Panc1 (cell line): ENCODE results near the gene USH1C. TPM values are rescaled to one million over a fixed set of nuclear protein-coding genes. Genes with fewer than 3 reads are reported as not detected.

Experiments
- ATAC-seq: fragments of 200-7000 bp; cut with Tn5 transposase; 2 replicates; pipeline ENCODE4 v1.9.1; 2020; ENCODE audit warnings: mild to moderate bottlenecking, moderate library complexity
- BruUV-seq: library from RNA; stranded (reverse); fragments of 400-500 nt; replicated peaks from 2 replicates; lab custom pipeline; 2021; lab: Mats Ljungman, UMichigan
- CTCF ChIA-PET: fragments of 300-600 bp; sonication (Branson Sonifier 250); formaldehyde crosslinking; loops from one replicate; lab custom pipeline; 2022; ENCODE audit warnings: antibody characterized with exemption; lab: Charles Lee
- POLR2A ChIA-PET: fragments of 300-600 bp; sonication (Branson Sonifier 250); formaldehyde crosslinking; loops from one replicate; lab custom pipeline; 2022; ENCODE audit warnings: antibody characterized with exemption; lab: Charles Lee
- DNase-seq: peaks from one replicate; pipeline ENCODE4 v3.0.0-alpha.2; 2010; ENCODE audit warnings: low read depth, low spot score
- H3K27ac ChIP-seq: 2 replicates; pipeline ENCODE4 v1.5.1; 2011; ENCODE audit warnings: mild to moderate bottlenecking, low read length, inconsistent platforms
- H3K27me3 ChIP-seq: fragments of 200-500 bp; sonication (Bioruptor generic); 2 replicates; pipeline ENCODE4 v1.6.0; 2014; ENCODE audit warnings: low read length, inconsistent platforms; ENCODE audit not compliant: control insufficient read depth, insufficient read depth
- H3K36me3 ChIP-seq: fragments of 200-500 bp; sonication (Bioruptor generic); 2 replicates; pipeline ENCODE4 v1.5.1; 2014; ENCODE audit warnings: inconsistent platforms, mild to moderate bottlenecking, low read length, moderate library complexity; ENCODE audit not compliant: control insufficient read depth, insufficient read depth
- H3K4me1 ChIP-seq: 2 replicates; pipeline ENCODE4 v1.5.1; 2011; ENCODE audit warnings: inconsistent platforms, mild to moderate bottlenecking, low read length, moderate library complexity; ENCODE audit not compliant: control insufficient read depth, insufficient read depth
- H3K4me3 ChIP-seq, 2 experiments: 2 replicates each; pipeline ENCODE4 v1.5.1; 2011 to 2012; ENCODE audit warnings: low read depth in 2 of 2, low read length in 2 of 2, mild to moderate bottlenecking in 2 of 2, inconsistent platforms in 1 of 2, moderate library complexity in 1 of 2
- H3K9me3 ChIP-seq: fragments of 200-500 bp; sonication (Bioruptor generic); 2 replicates; pipeline ENCODE4 v1.5.1; 2014; ENCODE audit warnings: low read depth, mild to moderate bottlenecking, inconsistent platforms, low read length, moderate library complexity; ENCODE audit not compliant: control insufficient read depth, insufficient read depth
- POLR2AphosphoS5 ChIP-seq: IDR thresholded peaks from 2 replicates; pipeline ENCODE4 v1.6.1; 2012; ENCODE audit warnings: mild to moderate bottlenecking, low read depth, low read length, moderate library complexity
- REST ChIP-seq, 2 experiments: IDR thresholded peaks; 2 replicates each; pipeline ENCODE4 v1.6.1; 2011 to 2012; ENCODE audit warnings: low read depth in 2 of 2, control low read depth in 1 of 2, low read length in 1 of 2, mild to moderate bottlenecking in 1 of 2, moderate library complexity in 1 of 2; ENCODE audit not compliant: insufficient read depth in 1 of 2
- SIN3A ChIP-seq: IDR thresholded peaks from 2 replicates; pipeline ENCODE4 v1.6.1; 2012; ENCODE audit warnings: low read depth, mild to moderate bottlenecking, low read length, moderate library complexity, borderline replicate concordance; ENCODE audit not compliant: insufficient read depth
- TCF7L2 ChIP-seq: IDR thresholded peaks from 2 replicates; pipeline ENCODE4 v1.6.1; 2011; ENCODE audit warnings: mild to moderate bottlenecking, low read depth, low read length, inconsistent platforms
- in situ Hi-C: cut with HindIII; loops from 2 replicates; pipeline ENCODE4 v1.10.0; 2016; ENCODE audit warnings: low sequenced_read_pairs, low pct_unique_long_range_greater_than_20kb
- intact Hi-C: fragments of 100-400 bp; cut with micrococcal nuclease; formaldehyde crosslinking; loops from one replicate; pipeline ENCODE4 v1.10.0; 2022; ENCODE audit not compliant: unreplicated experiment
- total RNA-seq: library from RNA; stranded (reverse); gene quantifications from one replicate; pipeline ENCODE4 v1.2.1, GENCODE V29; 2021; ENCODE audit not compliant: unreplicated experiment
- TF ChIP-seq, protein P1 (sequence below): fragments of 450-650 bp; IDR thresholded peaks from 2 replicates; pipeline ENCODE4 v1.5.1; 2017; ENCODE audit warnings: mild to moderate bottlenecking

USH1C gene
- total RNA-seq, 1 experiment from 2014 or later: not detected

GRCh38 chr11:17512101-17512500 lies 32.1 kb downstream of the USH1C start:
- ChIA-PET POLR2A (no interaction called here), CTCF (no interaction called here)
- intact Hi-C loops (no loop called here), in situ Hi-C loops (no loop called here)
- ATAC-seq (no peak), DNase-seq (no peak)
- no peaks in the 10 kb centered on the region for H3K36me3 ChIP-seq
- H3K4me1 ChIP-seq: no peaks in the 10 kb centered on the region
- H3K27ac ChIP-seq: no peak overlapping the region
- TF ChIP-seq POLR2AphosphoS5 (no peak), SIN3A (no peak), TCF7L2 (no peak), REST (IDR thresholded peaks at IDR 0.05; ENCODE audit: insufficient read depth in 1 of 2, low read depth in 2 of 2, low read length in 1 of 2) (no peak)
- TF ChIP-seq, protein P1, sequence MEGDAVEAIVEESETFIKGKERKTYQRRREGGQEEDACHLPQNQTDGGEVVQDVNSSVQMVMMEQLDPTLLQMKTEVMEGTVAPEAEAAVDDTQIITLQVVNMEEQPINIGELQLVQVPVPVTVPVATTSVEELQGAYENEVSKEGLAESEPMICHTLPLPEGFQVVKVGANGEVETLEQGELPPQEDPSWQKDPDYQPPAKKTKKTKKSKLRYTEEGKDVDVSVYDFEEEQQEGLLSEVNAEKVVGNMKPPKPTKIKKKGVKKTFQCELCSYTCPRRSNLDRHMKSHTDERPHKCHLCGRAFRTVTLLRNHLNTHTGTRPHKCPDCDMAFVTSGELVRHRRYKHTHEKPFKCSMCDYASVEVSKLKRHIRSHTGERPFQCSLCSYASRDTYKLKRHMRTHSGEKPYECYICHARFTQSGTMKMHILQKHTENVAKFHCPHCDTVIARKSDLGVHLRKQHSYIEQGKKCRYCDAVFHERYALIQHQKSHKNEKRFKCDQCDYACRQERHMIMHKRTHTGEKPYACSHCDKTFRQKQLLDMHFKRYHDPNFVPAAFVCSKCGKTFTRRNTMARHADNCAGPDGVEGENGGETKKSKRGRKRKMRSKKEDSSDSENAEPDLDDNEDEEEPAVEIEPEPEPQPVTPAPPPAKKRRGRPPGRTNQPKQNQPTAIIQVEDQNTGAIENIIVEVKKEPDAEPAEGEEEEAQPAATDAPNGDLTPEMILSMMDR: no peak
- H3K4me3 ChIP-seq: no peak overlapping the region
- no peaks in the 10 kb centered on the region for H3K9me3 ChIP-seq
- no TSS peak for BruUV-seq
- H3K27me3 ChIP-seq: no peaks in the 10 kb centered on the region; the same call in 1 of the 2 replicates

DNA sequence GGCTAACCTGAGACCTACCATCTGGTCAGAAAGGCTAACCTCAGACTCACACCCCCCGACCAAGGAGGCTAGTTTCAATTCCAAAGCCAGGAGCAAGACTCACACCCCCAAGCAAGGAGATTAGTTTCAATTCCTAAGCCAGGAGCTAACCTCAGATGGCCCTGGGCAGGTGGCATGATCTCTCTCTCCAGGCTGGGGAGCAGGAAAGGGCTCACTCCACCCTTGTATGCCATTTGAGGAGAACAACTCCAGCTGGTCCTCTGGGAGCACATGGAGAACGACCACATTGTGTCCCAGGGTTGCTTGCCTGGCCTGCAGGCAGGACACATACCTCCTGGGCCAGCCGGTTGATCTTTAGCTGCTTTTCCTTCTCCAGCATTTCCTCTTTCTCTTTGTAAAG lies 32.6 kb downstream of the USH1C start:
- no peaks in the 10 kb centered on the region for H3K9me3 ChIP-seq
- H3K4me1 ChIP-seq: no peaks in the 10 kb centered on the region
- no TSS peak for BruUV-seq
- ATAC-seq (no peak), DNase-seq (no peak)
- CTCF ChIA-PET: no interaction called here
- TF ChIP-seq, protein P1: no peak
- TF ChIP-seq POLR2AphosphoS5 (no peak), TCF7L2 (no peak), SIN3A (no peak), REST (IDR thresholded peaks at IDR 0.05; ENCODE audit: insufficient read depth in 1 of 2, low read depth in 2 of 2, low read length in 1 of 2) (no peak)
- intact Hi-C loops: no loop called here
- no peaks in the 10 kb centered on the region; the same call in 1 of the 2 replicates for H3K27me3 ChIP-seq
- in situ Hi-C loops: no loop called here
- H3K27ac ChIP-seq: no peak overlapping the region
- H3K4me3 ChIP-seq: no peak overlapping the region
- POLR2A ChIA-PET: no interaction called here
- H3K36me3 ChIP-seq: no peaks in the 10 kb centered on the region
